Ectodermal cell (in vitro differentiated cells): ENCODE data around the gene PRAMEF5.
"Not testable (repeated sequence)": the region's sequence is repeated elsewhere in the genome, so short reads cannot be mapped to it uniquely, and the experiment has no call there.

ENCODE experiments used
- H3K27ac ChIP-seq: 2 replicates; pipeline ENCODE4 v1.7.0; 2013; ENCODE audit warnings: mild to moderate bottlenecking, low read depth, low read length; ENCODE audit not compliant: insufficient read depth, poor library complexity, severe bottlenecking
- H3K27me3 ChIP-seq: 2 replicates; pipeline ENCODE4 v1.7.0; 2013; ENCODE audit warnings: mild to moderate bottlenecking, low read length; ENCODE audit not compliant: insufficient read depth, control insufficient read depth, poor library complexity, severe bottlenecking
- H3K36me3 ChIP-seq: one replicate; pipeline ENCODE4 v1.7.0; 2013; ENCODE audit warnings: low read length; ENCODE audit not compliant: control insufficient read depth, insufficient read depth
- H3K4me1 ChIP-seq: one replicate; pipeline ENCODE4 v1.7.0; 2013; ENCODE audit warnings: low read length; ENCODE audit not compliant: control insufficient read depth, insufficient read depth
- H3K4me3 ChIP-seq: 2 replicates; pipeline ENCODE4 v1.7.0; 2013; ENCODE audit warnings: low read depth, low read length, control low read depth; ENCODE audit not compliant: insufficient read depth
- H3K9me3 ChIP-seq: 2 replicates; pipeline ENCODE4 v1.7.0; 2013; ENCODE audit warnings: mild to moderate bottlenecking, low read length, moderate library complexity; ENCODE audit not compliant: control insufficient read depth
- WGBS, 2 experiments: methylation state at CpG; one replicate each; pipeline ENCODE4 v1.1.7; 2013; ENCODE audit warnings: missing lambda C conversion rate in 2 of 2; 5-methylcytosine and 5-hydroxymethylcytosine counted together

The PRAMEF5 gene

GRCh38 chr1:13230601-13231000 lies 23.4 kb upstream of the PRAMEF5 start:
- H3K36me3 ChIP-seq, H3K4me3 ChIP-seq, H3K4me1 ChIP-seq, H3K27me3 ChIP-seq, H3K27ac ChIP-seq: not testable (repeated sequence)
- WGBS, 2 experiments = 67 to 76% methylated on average over 2 of the region's 2 CpGs
- H3K9me3 ChIP-seq = peaks cover 12% of the 10 kb centered on the region

- H3K9me3 ChIP-seq, H3K4me3 ChIP-seq, H3K36me3 ChIP-seq, H3K27me3 ChIP-seq, H3K4me1 ChIP-seq, H3K27ac ChIP-seq: not testable (repeated sequence)
- 74 to 77% methylated on average over 7 of the region's 7 CpGs for WGBS, 2 experiments
These were observed 22.8 kb upstream of the PRAMEF5 start for GRCh38 chr1:13231061-13231750.

DNA sequence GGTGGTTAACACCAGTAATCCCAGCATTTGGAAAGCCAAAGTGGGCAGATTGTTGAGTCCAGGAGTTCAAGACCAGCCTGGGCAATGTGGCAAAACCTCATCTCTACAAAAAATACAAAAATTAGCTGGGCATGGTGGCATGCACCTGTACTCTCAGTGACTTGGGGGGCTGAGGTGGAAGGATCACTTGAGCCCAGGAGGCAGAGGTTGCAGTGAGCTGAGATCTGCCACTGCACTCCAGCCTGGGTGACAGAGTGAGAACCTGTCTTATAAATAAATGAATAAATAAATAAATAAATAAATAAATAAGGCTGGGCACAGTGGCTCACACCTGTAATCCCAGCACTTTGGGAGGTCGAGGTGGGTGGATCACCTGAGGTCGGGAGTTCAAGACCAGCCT lies 21.9 kb upstream of the PRAMEF5 start:
- H3K4me1 ChIP-seq, H3K27ac ChIP-seq, H3K36me3 ChIP-seq, H3K4me3 ChIP-seq, H3K27me3 ChIP-seq: not testable (repeated sequence)
- whole genome bisulfite sequencing, 2 experiments = 55 to 63% methylated on average over 2 of the region's 2 CpGs
- H3K9me3 ChIP-seq = peaks cover 12% of the 10 kb centered on the region

DNA sequence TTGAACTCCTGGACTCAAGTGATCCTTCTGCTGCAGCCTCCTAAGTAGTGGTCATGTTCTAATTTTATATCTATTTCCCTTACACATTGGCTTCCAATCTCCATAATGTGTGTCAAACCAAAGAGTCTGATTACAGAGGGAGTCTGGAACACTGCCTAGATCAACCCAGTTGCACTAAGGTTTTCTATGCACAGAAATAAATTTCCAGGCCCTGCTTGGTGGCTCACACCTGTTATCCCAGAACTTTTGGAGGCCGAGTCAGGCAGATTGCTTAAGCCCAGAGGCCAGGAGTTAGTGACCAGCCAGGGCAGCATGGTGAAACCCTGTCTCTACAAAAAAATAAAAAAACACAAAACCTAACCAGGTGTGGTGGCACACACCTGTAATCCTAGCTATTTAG lies 19.9 kb upstream of the PRAMEF5 start:
- not testable (repeated sequence) for H3K4me1 ChIP-seq, H3K36me3 ChIP-seq, H3K27ac ChIP-seq, H3K4me3 ChIP-seq, H3K9me3 ChIP-seq, H3K27me3 ChIP-seq
- WGBS, 2 experiments = 58% methylated on average over 1 of the region's 1 CpG

DNA sequence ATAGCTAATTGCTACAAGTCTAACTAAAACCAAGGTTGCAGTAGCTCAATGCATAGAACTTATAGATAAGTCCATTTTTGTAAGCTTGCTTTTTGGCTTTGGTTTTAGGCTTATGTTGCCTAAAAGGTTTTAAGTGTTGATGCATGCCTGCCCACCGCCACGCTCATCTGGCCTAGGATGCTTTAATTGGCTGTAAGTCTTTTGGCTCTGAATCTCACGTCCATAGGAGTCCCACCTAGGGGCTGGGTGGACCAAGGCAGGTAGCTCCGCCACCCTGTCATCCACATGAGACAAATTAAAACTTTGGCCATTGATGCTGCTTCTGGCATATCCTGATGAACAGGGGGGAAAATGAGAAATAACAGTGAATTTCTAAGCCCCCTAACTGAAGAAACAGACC lies 16.4 kb upstream of the PRAMEF5 start:
- not testable (repeated sequence) for H3K36me3 ChIP-seq, H3K27me3 ChIP-seq, H3K4me1 ChIP-seq, H3K4me3 ChIP-seq, H3K27ac ChIP-seq, H3K9me3 ChIP-seq
- WGBS, 2 experiments = 67 to 78% methylated on average over 4 of the region's 4 CpGs

DNA sequence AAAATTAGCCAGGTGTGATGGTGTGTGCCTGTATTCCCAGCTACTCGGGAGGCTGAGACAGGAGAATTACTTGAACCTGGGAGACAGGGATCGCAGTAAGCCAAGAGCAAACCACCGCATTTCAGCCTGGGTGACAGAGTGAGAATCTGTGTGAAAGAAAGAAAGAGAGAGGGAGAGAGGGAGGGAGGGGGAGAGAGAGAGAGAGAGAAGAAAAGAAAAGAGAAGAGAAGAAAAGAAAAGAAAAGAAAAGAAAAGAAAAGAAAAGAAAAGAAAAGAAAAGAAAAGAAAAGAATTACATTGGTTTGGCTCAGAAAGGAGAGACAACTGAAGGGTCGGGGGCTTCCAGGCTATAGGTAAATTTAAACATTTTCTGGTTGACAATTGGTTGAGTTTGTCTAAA lies 14.4 kb upstream of the PRAMEF5 start:
- not testable (repeated sequence) for H3K36me3 ChIP-seq
- 84 to 85% methylated on average over 4 of the region's 4 CpGs for WGBS, 2 experiments

GRCh38 chr1:13243536-13244263 lies 10.3 kb upstream of the PRAMEF5 start:
- not testable (repeated sequence) for H3K9me3 ChIP-seq, H3K4me1 ChIP-seq, H3K27me3 ChIP-seq, H3K36me3 ChIP-seq, H3K4me3 ChIP-seq, H3K27ac ChIP-seq
- WGBS, 2 experiments = 72 to 81% methylated on average over 9 of the region's 9 CpGs

More for the DNA sequence above, 14.4 kb upstream of the PRAMEF5 start:
- H3K9me3 ChIP-seq, H3K4me3 ChIP-seq, H3K4me1 ChIP-seq, H3K27ac ChIP-seq, H3K27me3 ChIP-seq: not testable (repeated sequence)

DNA sequence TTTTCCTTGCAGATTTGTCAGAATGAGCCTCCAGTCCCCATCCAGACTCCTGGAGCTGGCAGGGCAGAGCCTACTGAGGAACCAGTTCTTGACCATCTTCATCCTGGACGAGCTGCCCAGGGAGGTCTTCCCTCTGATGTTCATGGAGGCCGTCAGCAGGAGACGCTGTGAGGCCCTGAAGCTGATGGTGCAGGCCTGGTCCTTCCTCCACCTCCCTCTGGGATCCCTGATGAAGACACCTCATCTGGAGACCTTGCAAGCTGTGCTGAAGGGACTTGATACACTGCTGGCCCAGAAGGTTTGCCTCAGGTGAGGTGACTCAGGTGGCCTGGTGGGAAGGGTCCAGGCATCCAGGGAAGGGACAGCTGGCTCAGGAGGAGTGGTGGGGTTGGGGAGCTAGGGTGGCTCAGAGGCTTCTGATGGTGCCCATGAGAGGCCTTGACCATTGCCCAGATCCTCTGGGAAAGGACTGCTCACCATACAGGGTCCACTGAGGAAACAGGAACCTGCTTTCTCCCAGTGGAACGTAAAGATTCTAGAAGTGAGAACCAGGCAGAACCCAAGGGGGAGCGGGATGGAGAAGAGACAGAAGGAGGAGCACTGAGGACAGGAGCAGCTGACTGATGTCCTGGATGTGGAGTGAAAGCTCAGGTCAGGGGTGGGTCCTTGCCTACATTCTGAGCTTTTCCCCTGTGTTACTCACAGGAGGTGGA lies 8.0 kb upstream of the PRAMEF5 start:
- 56 to 61% methylated on average over 5 of the region's 5 CpGs for WGBS, 2 experiments
- H3K36me3 ChIP-seq, H3K4me3 ChIP-seq: not testable (repeated sequence)

GRCh38 chr1:13246554-13246871 lies 7.5 kb upstream of the PRAMEF5 start:
- not testable (repeated sequence) for H3K27me3 ChIP-seq, H3K36me3 ChIP-seq, H3K4me1 ChIP-seq, H3K9me3 ChIP-seq, H3K27ac ChIP-seq, H3K4me3 ChIP-seq
- 58 to 69% methylated on average over 2 of the region's 2 CpGs for WGBS, 2 experiments

More for the DNA sequence above, 8.0 kb upstream of the PRAMEF5 start:
- not testable (repeated sequence) for H3K27me3 ChIP-seq, H3K27ac ChIP-seq, H3K9me3 ChIP-seq, H3K4me1 ChIP-seq

DNA sequence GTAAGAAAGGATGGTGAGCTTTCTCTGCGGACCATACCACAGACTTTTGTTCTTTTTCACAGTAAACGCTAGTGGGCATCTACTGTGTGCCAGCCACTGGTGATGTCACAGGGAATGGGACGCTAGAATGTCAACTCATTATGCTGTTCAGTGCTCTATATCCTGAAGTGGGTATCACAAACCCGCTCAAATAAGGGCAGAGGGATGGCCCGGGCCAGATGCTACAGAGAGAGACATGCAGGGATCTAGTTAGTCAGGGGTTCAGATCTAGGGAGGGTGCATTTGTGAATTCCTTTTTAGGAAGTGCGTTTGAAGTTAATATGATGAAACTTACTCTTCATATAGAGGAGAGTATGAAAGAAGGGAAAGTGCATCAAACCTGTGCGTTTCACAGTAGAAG lies 6.9 kb upstream of the PRAMEF5 start:
- not testable (repeated sequence) for H3K4me1 ChIP-seq, H3K36me3 ChIP-seq, H3K9me3 ChIP-seq, H3K27ac ChIP-seq, H3K4me3 ChIP-seq, H3K27me3 ChIP-seq
- WGBS, 2 experiments = 67 to 68% methylated on average over 5 of the region's 7 CpGs
